Measurements from ENCODE around the gene SH2D3C.

The SH2D3C gene

GRCh38 chr9:127744398-127745110 lies 33.9 kb downstream of the SH2D3C start:
- DNase-seq (ENCODE audit: low read depth in 1 of 2, low spot score in 1 of 2): no peak

GRCh38 chr9:127742435-127743088 lies 35.9 kb downstream of the SH2D3C start:
- no peak for DNase-seq (ENCODE audit: low read depth in 1 of 2, low spot score in 1 of 2)

- DNase-seq (ENCODE audit: low read depth in 1 of 2, low spot score in 1 of 2): no peak
Measured at GRCh38 chr9:127741831-127742434, 36.5 kb downstream of the SH2D3C start.

- no peak for DNase-seq (ENCODE audit: low read depth in 1 of 2, low spot score in 1 of 2)
Measured at GRCh38 chr9:127739614-127740330, 38.7 kb downstream of the SH2D3C start.

GRCh38 chr9:127738666-127739065 lies 39.8 kb downstream of the SH2D3C start:
- DNase-seq (ENCODE audit: low read depth in 1 of 2, low spot score in 1 of 2): no peak

GRCh38 chr9:127735530-127736185 lies 42.8 kb downstream of the SH2D3C start:
- DNase-seq (ENCODE audit: low read depth in 1 of 2, low spot score in 1 of 2): no peak

GRCh38 chr9:127734747-127735529 lies 43.5 kb downstream of the SH2D3C start, which contains the start of gene TOR2A:
Gene TOR2A (minus strand): TSS chr9:127735294. CDS start chr9:127735270, 24 bp downstream.
- peak; percentile 96 to 97 for DNase-seq (ENCODE audit: low read depth in 1 of 2, low spot score in 1 of 2)

- no peak for DNase-seq (ENCODE audit: low read depth in 1 of 2, low spot score in 1 of 2)
Measured at GRCh38 chr9:127734247-127734746, 44.2 kb downstream of the SH2D3C start.

- DNase-seq (ENCODE audit: low read depth in 1 of 2, low spot score in 1 of 2): no peak
Measured at GRCh38 chr9:127733614-127734013, 44.9 kb downstream of the SH2D3C start.

- DNase-seq (ENCODE audit: low read depth in 1 of 2, low spot score in 1 of 2): no peak
Measured at GRCh38 chr9:127732444-127732843, 46.0 kb downstream of the SH2D3C start.

GRCh38 chr9:127731938-127732337 lies 46.5 kb downstream of the SH2D3C start:
- no peak for DNase-seq (ENCODE audit: low read depth in 1 of 2, low spot score in 1 of 2)

- DNase-seq (ENCODE audit: low read depth in 1 of 2, low spot score in 1 of 2): no peak
Measured at GRCh38 chr9:127730799-127731410, 47.6 kb downstream of the SH2D3C start.

- DNase-seq (ENCODE audit: low read depth in 1 of 2, low spot score in 1 of 2): no peak
Measured at GRCh38 chr9:127730262-127730661, 48.2 kb downstream of the SH2D3C start.

GRCh38 chr9:127729522-127730256 lies 48.8 kb downstream of the SH2D3C start:
- DNase-seq (ENCODE audit: low read depth in 1 of 2, low spot score in 1 of 2): no peak

- DNase-seq (ENCODE audit: low read depth in 1 of 2, low spot score in 1 of 2): no peak
Measured at GRCh38 chr9:127728808-127729207, 49.7 kb downstream of the SH2D3C start.

GRCh38 chr9:127726871-127727270 lies 51.6 kb downstream of the SH2D3C start:
- DNase-seq (ENCODE audit: low read depth in 1 of 2, low spot score in 1 of 2): no peak

- no peak for DNase-seq (ENCODE audit: low read depth in 1 of 2, low spot score in 1 of 2)
Measured at GRCh38 chr9:127724012-127724411, 54.5 kb downstream of the SH2D3C start.

- DNase-seq (ENCODE audit: low read depth in 1 of 2, low spot score in 1 of 2): no peak
Measured at GRCh38 chr9:127723444-127723843, 55.0 kb downstream of the SH2D3C start.

- no peak for DNase-seq (ENCODE audit: low read depth in 1 of 2, low spot score in 1 of 2)
Measured at GRCh38 chr9:127723013-127723412, 55.5 kb downstream of the SH2D3C start.
